ENCODE results near the gene CTNNA2.

- TF ChIP-seq EP300 (IDR thresholded peaks at IDR 0.05): no peak
- TF ChIP-seq, protein P1, sequence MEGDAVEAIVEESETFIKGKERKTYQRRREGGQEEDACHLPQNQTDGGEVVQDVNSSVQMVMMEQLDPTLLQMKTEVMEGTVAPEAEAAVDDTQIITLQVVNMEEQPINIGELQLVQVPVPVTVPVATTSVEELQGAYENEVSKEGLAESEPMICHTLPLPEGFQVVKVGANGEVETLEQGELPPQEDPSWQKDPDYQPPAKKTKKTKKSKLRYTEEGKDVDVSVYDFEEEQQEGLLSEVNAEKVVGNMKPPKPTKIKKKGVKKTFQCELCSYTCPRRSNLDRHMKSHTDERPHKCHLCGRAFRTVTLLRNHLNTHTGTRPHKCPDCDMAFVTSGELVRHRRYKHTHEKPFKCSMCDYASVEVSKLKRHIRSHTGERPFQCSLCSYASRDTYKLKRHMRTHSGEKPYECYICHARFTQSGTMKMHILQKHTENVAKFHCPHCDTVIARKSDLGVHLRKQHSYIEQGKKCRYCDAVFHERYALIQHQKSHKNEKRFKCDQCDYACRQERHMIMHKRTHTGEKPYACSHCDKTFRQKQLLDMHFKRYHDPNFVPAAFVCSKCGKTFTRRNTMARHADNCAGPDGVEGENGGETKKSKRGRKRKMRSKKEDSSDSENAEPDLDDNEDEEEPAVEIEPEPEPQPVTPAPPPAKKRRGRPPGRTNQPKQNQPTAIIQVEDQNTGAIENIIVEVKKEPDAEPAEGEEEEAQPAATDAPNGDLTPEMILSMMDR (IDR thresholded peaks at IDR 0.05): no peak
Observed at GRCh38 chr2:80148906-80149305, 636.1 kb downstream of the CTNNA2 start.
